Spleen (tissue), 11 donors: ENCODE results near the gene FLT1. TPM values are rescaled to one million over a fixed set of nuclear protein-coding genes. Genes with fewer than 3 reads are reported as not detected.

ENCODE experiments used
- DNase-seq: peaks from one replicate; pipeline ENCODE4 v3.0.0-alpha.2; 2020
- H3K27ac ChIP-seq, 8 donors: fragments of 200-600 bp; sonication (generic) in 7 of 8; 1 replicate in 4 of 8; 2 replicates in 4 of 8; pipeline versions ENCODE4 v1.5.0 to v1.8.0; 2016 to 2021; ENCODE audit warnings: inconsistent platforms in 4 of 8, mild to moderate bottlenecking in 4 of 8, moderate library complexity in 1 of 8
- H3K27me3 ChIP-seq, 7 donors: fragments of 200-600 bp; sonication (generic) in 6 of 7; replicated peaks in 1 of 7; 1 replicate in 4 of 7; 2 replicates in 3 of 7; pipeline versions ENCODE4 v1.5.0 to v1.8.0; 2016 to 2021; ENCODE audit warnings: inconsistent platforms in 3 of 7, mild to moderate bottlenecking in 1 of 7
- H3K36me3 ChIP-seq, 6 donors: fragments of 200-600 bp; sonication (generic) in 5 of 6; 1 replicate in 4 of 6; 2 replicates in 2 of 6; pipeline versions ENCODE4 v1.5.0 to v1.8.0; 2016 to 2021; ENCODE audit warnings: inconsistent platforms in 2 of 6
- H3K4me1 ChIP-seq, 6 donors: fragments of 200-600 bp; sonication (generic) in 5 of 6; 1 replicate in 3 of 6; 2 replicates in 3 of 6; pipeline versions ENCODE4 v1.5.0 to v1.8.0; 2016 to 2021; ENCODE audit warnings: inconsistent platforms in 3 of 6
- H3K4me3 ChIP-seq, 8 donors: fragments of 200-600 bp; sonication (generic) in 7 of 8; 1 replicate in 4 of 8; 2 replicates in 4 of 8; pipeline versions ENCODE4 v1.5.0 to v1.8.0; 2016 to 2021; ENCODE audit warnings: inconsistent platforms in 4 of 8, mild to moderate bottlenecking in 4 of 8, moderate library complexity in 2 of 8
- H3K9me3 ChIP-seq, 8 donors: fragments of 200-600 bp; sonication (generic) in 7 of 8; 1 replicate in 4 of 8; 2 replicates in 4 of 8; pipeline versions ENCODE4 v1.5.0 to v1.8.0; 2016 to 2021; ENCODE audit warnings: inconsistent platforms in 4 of 8
- CTCF ChIP-seq, 11 experiments: fragments of 200-600 bp in 7 of 11; fragments of 450-650 bp in 4 of 11; sonication (generic) in 4 of 11; IDR thresholded peaks in 8 of 11; conservative IDR thresholded peaks in 3 of 11; 1 replicate in 7 of 11; 2 replicates in 4 of 11; pipeline versions ENCODE4 v1.4.0 to v1.8.0; 2016 to 2021; ENCODE audit warnings: antibody characterized with exemption in 11 of 11, inconsistent platforms in 4 of 11, mild to moderate bottlenecking in 1 of 11
- POLR2A ChIP-seq, 3 donors: fragments of 450-650 bp; IDR thresholded peaks; one replicate each; pipeline ENCODE4 v1.5.1; 2017; ENCODE audit warnings: antibody characterized with exemption in 3 of 3, mild to moderate bottlenecking in 1 of 3
- POLR2AphosphoS5 ChIP-seq, 3 donors: sonication (generic); formaldehyde crosslinking; IDR thresholded peaks; one replicate each; pipeline ENCODE4 v1.5.1; 2017; ENCODE audit warnings: antibody characterized with exemption in 3 of 3
- WGBS, 5 donors: extraction: QIAGEN DNeasy Blood & Tissue Kit in 3 of 5; methylation state at CpG; one replicate each; pipeline versions ENCODE4 v1.1.5 to v1.1.7; 2013 to 2018; 5-methylcytosine and 5-hydroxymethylcytosine counted together
- intact Hi-C: fragments of 100-400 bp; cut with DNase I; formaldehyde crosslinking; loops from one replicate; pipeline ENCODE4 v1.15.0; 2023; ENCODE audit warnings: low total_unique reads
- polyA plus RNA-seq, 3 donors: library from polyadenylated mRNA; stranded (reverse); fragments of 200-250 nt; gene quantifications; one replicate each; pipeline ENCODE4 v1.2.1, GENCODE V29; 2013
- total RNA-seq, 7 donors: library from RNA; depleted of rRNA in 3 of 7; stranded (reverse); fragments of >200 nt in 3 of 7; fragmentation: NEBNext Ultra II Directional in 4 of 7; extraction: Animal tissue kit (Norgen Biotek cat#: 25700) in 4 of 7; gene quantifications; one replicate each; pipeline versions ENCODE4 v1.1.0 to v1.2.1, GENCODE V29; 2016 to 2021
- donor health status: healthy with polysubstance abuse.
- donor health status: DM: no; HTN: no; CAD: no; lungs with moderate emphysema.
- donor health status: DM: no; HTN: no; CAD: no.
- donor health status: Bipolar disorder and iron deficiency.
- donor health status: healthy.
- donor health status: DM: no; HTN: no; CAD: no.
- donor health status: DM: yes; HTN: yes; CAD: no.

The FLT1 gene
- total and polyA plus RNA-seq, 10 donors, result 1.2 to 70.6 (median 55.4) TPM

GRCh38 chr13:28344163-28344562 lies 150.8 kb downstream of the FLT1 start:
- H3K4me3 ChIP-seq, result no peak overlapping the region
- WGBS, 5 donors, result 79 to 86% (median 83%) methylated on average over 3 of the region's 3 CpGs
- intact Hi-C loops, result no loop called here
- no peaks in the 10 kb centered on the region for H3K36me3 ChIP-seq
- H3K27me3 ChIP-seq, result peaks cover 0 to 13% (median 0%) of the 10 kb centered on the region in 7 donors
- no peak for DNase-seq
- TF ChIP-seq POLR2A (IDR thresholded peaks at IDR 0.05) (no peak), POLR2AphosphoS5 (IDR thresholded peaks at IDR 0.05) (no peak), CTCF (IDR thresholded peaks at IDR 0.05 in 8 of 11, conservative IDR thresholded peaks at IDR 0.05 in 3 of 11) (no peak)
- no peak overlapping the region for H3K27ac ChIP-seq
- no peaks in the 10 kb centered on the region for H3K4me1 ChIP-seq
- no peaks in the 10 kb centered on the region for H3K9me3 ChIP-seq

DNA sequence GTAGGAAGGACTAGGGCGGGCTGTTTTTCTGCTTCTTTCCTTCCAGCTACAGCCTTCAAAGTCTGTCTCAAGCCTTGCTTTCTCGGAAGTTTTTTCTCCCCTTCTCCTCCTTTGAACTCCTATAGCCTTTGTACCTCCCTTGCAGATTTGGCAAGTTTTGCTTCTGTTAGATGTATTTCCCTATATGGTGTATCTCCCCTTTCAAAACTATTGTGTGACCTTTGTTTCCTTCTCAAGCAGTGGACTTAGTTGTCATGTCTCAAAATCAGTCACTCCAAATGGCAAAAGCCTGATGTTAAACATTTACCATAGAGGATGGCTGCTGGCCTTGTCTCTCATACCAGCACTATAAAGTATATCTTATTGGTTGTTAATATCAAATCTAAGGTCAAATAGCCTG lies 152.7 kb downstream of the FLT1 start:
- 88 to 98% (median 90%) methylated on average over 2 of the region's 2 CpGs for WGBS, 5 donors
- no peak overlapping the region for H3K27ac ChIP-seq

DNA sequence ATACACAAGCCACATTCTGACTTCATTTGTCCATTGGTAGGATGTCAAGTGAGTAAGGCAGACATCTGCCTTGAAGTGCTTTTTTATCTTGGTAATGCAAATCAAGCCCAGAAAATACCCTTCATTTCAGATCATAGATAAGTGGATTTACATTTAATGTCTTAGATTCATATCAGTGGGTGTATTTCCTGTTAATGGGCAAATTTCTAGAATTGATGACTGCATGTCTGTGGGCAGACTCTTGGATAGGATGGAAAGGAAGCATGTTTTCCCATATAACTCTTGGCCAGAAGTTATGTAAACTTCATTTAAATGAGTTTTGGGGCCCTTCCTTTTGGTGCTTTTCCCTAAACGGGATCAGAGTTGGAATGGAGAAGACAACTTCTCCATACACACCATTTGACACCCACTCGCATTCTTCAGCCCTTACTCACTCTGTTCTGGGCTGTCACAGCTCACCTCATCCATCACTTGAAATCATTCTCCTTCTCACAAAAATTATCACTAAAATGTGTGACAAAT lies 154.6 kb downstream of the FLT1 start:
- intact Hi-C loops, result no loop called here
- H3K27me3 ChIP-seq, result no peaks in the 10 kb centered on the region
- no peak for DNase-seq
- H3K4me1 ChIP-seq, result no peaks in the 10 kb centered on the region
- no peak for TF ChIP-seq CTCF (IDR thresholded peaks at IDR 0.05 in 8 of 11, conservative IDR thresholded peaks at IDR 0.05 in 3 of 11)
- TF ChIP-seq POLR2AphosphoS5 (IDR thresholded peaks at IDR 0.05), result no peak
- no peak for TF ChIP-seq POLR2A (IDR thresholded peaks at IDR 0.05)
- no peak overlapping the region for H3K4me3 ChIP-seq
- H3K9me3 ChIP-seq, result no peaks in the 10 kb centered on the region
- 74 to 87% (median 79%) methylated on average over 2 of the region's 2 CpGs for WGBS, 5 donors
- no peak overlapping the region for H3K27ac ChIP-seq
- no peaks in the 10 kb centered on the region for H3K36me3 ChIP-seq

More for the DNA sequence above, 152.7 kb downstream of the FLT1 start:
- H3K27me3 ChIP-seq, result peaks cover 0 to 13% (median 0%) of the 10 kb centered on the region in 7 donors
- no peaks in the 10 kb centered on the region for H3K36me3 ChIP-seq
- no peaks in the 10 kb centered on the region for H3K4me1 ChIP-seq
- H3K4me3 ChIP-seq, result no peak overlapping the region
- H3K9me3 ChIP-seq, result no peaks in the 10 kb centered on the region
- intact Hi-C loops, result no loop called here
- TF ChIP-seq POLR2AphosphoS5 (IDR thresholded peaks at IDR 0.05) (no peak), CTCF (IDR thresholded peaks at IDR 0.05 in 8 of 11, conservative IDR thresholded peaks at IDR 0.05 in 3 of 11) (no peak), POLR2A (IDR thresholded peaks at IDR 0.05) (no peak)
- DNase-seq, result no peak

DNA sequence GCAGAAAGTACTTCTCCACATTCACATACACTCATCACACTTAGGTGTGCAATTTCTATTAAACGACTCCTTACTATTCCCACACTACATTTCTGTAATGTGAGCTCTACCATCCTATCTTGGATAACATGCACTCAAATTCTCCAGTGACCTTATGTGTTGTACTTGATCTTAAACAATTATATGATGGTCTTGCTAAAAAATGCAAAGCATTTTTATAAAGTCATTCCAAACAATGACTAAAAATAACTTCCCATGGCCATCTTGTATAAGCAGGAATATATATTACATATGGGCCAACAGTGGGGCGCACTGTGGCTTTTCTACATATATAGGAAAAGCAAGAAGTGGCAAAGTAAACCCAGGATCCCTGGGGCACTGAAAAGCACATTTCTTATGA lies 155.5 kb downstream of the FLT1 start:
- Histone ChIP-seq H3K9me3 (no peaks in the 10 kb centered on the region), H3K27me3 (no peaks in the 10 kb centered on the region), H3K36me3 (no peaks in the 10 kb centered on the region), H3K4me1 (no peaks in the 10 kb centered on the region), H3K27ac (no peak overlapping the region), H3K4me3 (no peak overlapping the region)
- no peak for DNase-seq
- no peak for TF ChIP-seq POLR2A (IDR thresholded peaks at IDR 0.05)
- TF ChIP-seq POLR2AphosphoS5 (IDR thresholded peaks at IDR 0.05), result no peak
- no peak for TF ChIP-seq CTCF (IDR thresholded peaks at IDR 0.05 in 8 of 11, conservative IDR thresholded peaks at IDR 0.05 in 3 of 11)
- intact Hi-C loops, result no loop called here
- WGBS, 5 donors, result 88 to 97% (median 93%) methylated on average over 2 of the region's 2 CpGs
